Tibial nerve (tissue), 4 donors: ENCODE data around the gene APOC3. TPM values are rescaled to one million over a fixed set of nuclear protein-coding genes. Genes with fewer than 3 reads are reported as not detected.

ENCODE experiments used
- DNase-seq, 2 donors: peaks; one replicate each; pipeline ENCODE4 v3.0.0-alpha.2; 2019; ENCODE audit warnings: low spot score in 2 of 2
- H3K27ac ChIP-seq, 4 donors: fragments of 200-600 bp; sonication (generic) in 3 of 4; one replicate each; pipeline ENCODE4 v1.5.1; 2017 to 2019; ENCODE audit warnings: mild to moderate bottlenecking in 1 of 4
- H3K27me3 ChIP-seq, 2 donors: fragments of 200-600 bp; sonication (generic) in 1 of 2; one replicate each; pipeline versions ENCODE4 v1.5.1 to v1.6.0; 2017 to 2019
- H3K36me3 ChIP-seq, 3 donors: fragments of 200-600 bp; sonication (generic); one replicate each; pipeline ENCODE4 v1.5.1; 2018 to 2019
- H3K4me1 ChIP-seq, 4 donors: fragments of 200-600 bp; sonication (generic) in 3 of 4; one replicate each; pipeline ENCODE4 v1.5.1; 2017 to 2019
- H3K4me3 ChIP-seq, 4 donors: fragments of 200-600 bp; sonication (generic) in 3 of 4; one replicate each; pipeline ENCODE4 v1.5.1; 2017 to 2019; ENCODE audit warnings: mild to moderate bottlenecking in 1 of 4, moderate library complexity in 1 of 4
- H3K9me3 ChIP-seq, 4 donors: fragments of 200-600 bp; sonication (generic) in 3 of 4; one replicate each; pipeline ENCODE4 v1.5.1; 2017 to 2019
- CTCF ChIP-seq, 5 experiments: fragments of 200-600 bp in 3 of 5; fragments of 450-650 bp in 2 of 5; sonication (generic) in 3 of 5; IDR thresholded peaks; one replicate each; pipeline ENCODE4 v1.5.1; 2016 to 2019; ENCODE audit warnings: antibody characterized with exemption in 5 of 5, mild to moderate bottlenecking in 3 of 5, moderate library complexity in 2 of 5
- EP300 ChIP-seq, 2 donors: sonication (generic); formaldehyde crosslinking; IDR thresholded peaks; one replicate each; pipeline ENCODE4 v1.6.1; 2017; ENCODE audit warnings: antibody characterized with exemption in 2 of 2, mild to moderate bottlenecking in 1 of 2
- POLR2A ChIP-seq, 2 donors: fragments of 450-650 bp; IDR thresholded peaks; one replicate each; pipeline ENCODE4 v1.6.1; 2017; ENCODE audit warnings: antibody characterized with exemption in 2 of 2, mild to moderate bottlenecking in 2 of 2, moderate library complexity in 2 of 2
- WGBS, 2 donors: methylation state at CpG; one replicate each; pipeline ENCODE4 v1.1.5; 2018; 5-methylcytosine and 5-hydroxymethylcytosine counted together
- total RNA-seq, 4 donors: library from RNA; depleted of rRNA; stranded (reverse); fragments of >200 nt; gene quantifications; one replicate each; pipeline ENCODE4 v1.1.0, GENCODE V29; 2016

Gene APOC3
- total RNA-seq, 4 donors from 2014 or later: not detected

- no peak for DNase-seq
- TF ChIP-seq POLR2A (IDR thresholded peaks at IDR 0.05) (no peak), EP300 (IDR thresholded peaks at IDR 0.05) (no peak), CTCF (IDR thresholded peaks at IDR 0.05) (no peak)
- H3K27me3 ChIP-seq: no peaks in the 10 kb centered on the region
- no peaks in the 10 kb centered on the region for H3K9me3 ChIP-seq
- H3K4me3 ChIP-seq: no peak overlapping the region
- peaks cover 0 to 37% (median 30%) of the 10 kb centered on the region in 4 donors for H3K4me1 ChIP-seq
- H3K36me3 ChIP-seq: peaks cover 0 to 66% (median 14%) of the 10 kb centered on the region in 3 donors
- 40 to 44% methylated on average over 5 of the region's 5 CpGs for whole genome bisulfite sequencing, 2 donors
- peak overlapping the region in 3 of 4 donors; percentile 31 to 58 (median 55) for H3K27ac ChIP-seq
Observed at GRCh38 chr11:116852261-116853031, 22.7 kb downstream of the APOC3 start.

GRCh38 chr11:116853461-116854073 lies 23.9 kb downstream of the APOC3 start:
- no peak overlapping the region for H3K4me3 ChIP-seq

GRCh38 chr11:116855413-116855812 lies 25.7 kb downstream of the APOC3 start:
- Histone ChIP-seq H3K27ac (no peak overlapping the region), H3K27me3 (no peaks in the 10 kb centered on the region), H3K4me3 (no peak overlapping the region), H3K9me3 (no peaks in the 10 kb centered on the region), H3K4me1 (peaks cover 0 to 37% (median 30%) of the 10 kb centered on the region in 4 donors), H3K36me3 (peaks cover 0 to 71% (median 9%) of the 10 kb centered on the region in 3 donors)
- TF ChIP-seq POLR2A (IDR thresholded peaks at IDR 0.05) (no peak), EP300 (IDR thresholded peaks at IDR 0.05) (no peak), CTCF (IDR thresholded peaks at IDR 0.05) (no peak)
- 83 to 90% methylated on average over 7 of the region's 7 CpGs for WGBS, 2 donors
- no peak for DNase-seq

More at GRCh38 chr11:116853461-116854073, 23.9 kb downstream of the APOC3 start:
- WGBS, 2 donors: 60 to 69% methylated on average over 6 of the region's 6 CpGs
- H3K4me1 ChIP-seq: peaks cover 0 to 37% (median 30%) of the 10 kb centered on the region in 4 donors
- H3K36me3 ChIP-seq: peaks cover 0 to 67% (median 16%) of the 10 kb centered on the region in 3 donors
- no peak for DNase-seq
- no peak for TF ChIP-seq POLR2A (IDR thresholded peaks at IDR 0.05)
- no peaks in the 10 kb centered on the region for H3K27me3 ChIP-seq
- no peaks in the 10 kb centered on the region for H3K9me3 ChIP-seq
- peak overlapping the region in 2 of 4 donors; percentile 23 to 55 for H3K27ac ChIP-seq

- H3K4me3 ChIP-seq: no peak overlapping the region
- DNase-seq: no peak
- no peak overlapping the region for H3K27ac ChIP-seq
- peaks cover 0 to 81% (median 9%) of the 10 kb centered on the region in 3 donors for H3K36me3 ChIP-seq
- no peak for TF ChIP-seq CTCF (IDR thresholded peaks at IDR 0.05)
- no peak for TF ChIP-seq POLR2A (IDR thresholded peaks at IDR 0.05)
- TF ChIP-seq EP300 (IDR thresholded peaks at IDR 0.05): no peak
- peaks cover 0 to 32% (median 25%) of the 10 kb centered on the region in 4 donors for H3K4me1 ChIP-seq
- 95 to 96% methylated on average over 5 of the region's 5 CpGs for WGBS, 2 donors
- no peaks in the 10 kb centered on the region for H3K9me3 ChIP-seq
- no peaks in the 10 kb centered on the region for H3K27me3 ChIP-seq
Observed at GRCh38 chr11:116856423-116856822, 26.7 kb downstream of the APOC3 start.

GRCh38 chr11:116857316-116857715 lies 27.6 kb downstream of the APOC3 start:
- no peaks in the 10 kb centered on the region for H3K9me3 ChIP-seq
- WGBS, 2 donors: 86 to 93% methylated on average over 2 of the region's 2 CpGs
- no peak overlapping the region for H3K27ac ChIP-seq
- TF ChIP-seq POLR2A (IDR thresholded peaks at IDR 0.05): no peak
- TF ChIP-seq EP300 (IDR thresholded peaks at IDR 0.05): no peak
- no peak for TF ChIP-seq CTCF (IDR thresholded peaks at IDR 0.05)
- peaks cover 0 to 23% (median 16%) of the 10 kb centered on the region in 4 donors for H3K4me1 ChIP-seq
- H3K27me3 ChIP-seq: no peaks in the 10 kb centered on the region
- no peak for DNase-seq
- peaks cover 0 to 90% (median 12%) of the 10 kb centered on the region in 3 donors for H3K36me3 ChIP-seq
- no peak overlapping the region for H3K4me3 ChIP-seq
